ENCODE data around the gene TCHH.

GRCh38 chr1:152125834-152126443 lies 10.7 kb upstream of the TCHH start:
- TF ChIP-seq, protein P1, sequence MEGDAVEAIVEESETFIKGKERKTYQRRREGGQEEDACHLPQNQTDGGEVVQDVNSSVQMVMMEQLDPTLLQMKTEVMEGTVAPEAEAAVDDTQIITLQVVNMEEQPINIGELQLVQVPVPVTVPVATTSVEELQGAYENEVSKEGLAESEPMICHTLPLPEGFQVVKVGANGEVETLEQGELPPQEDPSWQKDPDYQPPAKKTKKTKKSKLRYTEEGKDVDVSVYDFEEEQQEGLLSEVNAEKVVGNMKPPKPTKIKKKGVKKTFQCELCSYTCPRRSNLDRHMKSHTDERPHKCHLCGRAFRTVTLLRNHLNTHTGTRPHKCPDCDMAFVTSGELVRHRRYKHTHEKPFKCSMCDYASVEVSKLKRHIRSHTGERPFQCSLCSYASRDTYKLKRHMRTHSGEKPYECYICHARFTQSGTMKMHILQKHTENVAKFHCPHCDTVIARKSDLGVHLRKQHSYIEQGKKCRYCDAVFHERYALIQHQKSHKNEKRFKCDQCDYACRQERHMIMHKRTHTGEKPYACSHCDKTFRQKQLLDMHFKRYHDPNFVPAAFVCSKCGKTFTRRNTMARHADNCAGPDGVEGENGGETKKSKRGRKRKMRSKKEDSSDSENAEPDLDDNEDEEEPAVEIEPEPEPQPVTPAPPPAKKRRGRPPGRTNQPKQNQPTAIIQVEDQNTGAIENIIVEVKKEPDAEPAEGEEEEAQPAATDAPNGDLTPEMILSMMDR (conservative IDR thresholded peaks at IDR 0.05; ENCODE audit: low read length): no peak; the same call in 1 of the 2 replicates
- TF ChIP-seq EZH2phosphoT487 (IDR thresholded peaks at IDR 0.05; ENCODE audit: borderline replicate concordance): peak; percentile 25; the same call in 1 of the 2 replicates

Measured in Loucy (cell line).